Erythroblast (primary cell): Measurements from ENCODE around the gene CBX7.

Experiments used
- GATA1 ChIP-seq: IDR thresholded peaks from 2 replicates; pipeline ENCODE4 v1.6.1; 2011; ENCODE audit warnings: low read depth, mild to moderate bottlenecking, control low read depth, low read length, moderate library complexity
- POLR2A ChIP-seq: IDR thresholded peaks from 2 replicates; pipeline ENCODE4 v1.6.1; 2011; ENCODE audit warnings: mild to moderate bottlenecking, low read length

GRCh38 chr22:39098576-39098975 is 53.9 kb downstream of the CBX7 start:
- TF ChIP-seq POLR2A (no peak), GATA1 (no peak)
